ENCODE measurements around the gene TFEB.

- TF ChIP-seq CTCF (IDR thresholded peaks at IDR 0.05): no peak
- no peak for TF ChIP-seq POLR2AphosphoS5 (IDR thresholded peaks at IDR 0.05)
- no peak for TF ChIP-seq POLR2A (IDR thresholded peaks at IDR 0.05; ENCODE audit: low read depth)
- no peak for TF ChIP-seq EP300 (IDR thresholded peaks at IDR 0.05)
These were observed 6.5 kb downstream of the TFEB start for GRCh38 chr6:41728954-41729353.

All from esophagus muscularis mucosa (tissue), 4 donors.